RWPE2 (cell line): Measurements from ENCODE around the gene LDB3.
A peak's percentile ranks its signal among the peaks of the same experiment; 100 is the strongest.

ENCODE experiments used
- ATAC-seq: fragments of 200-7000 bp; cut with Tn5 transposase; 3 replicates; pipeline ENCODE4 v1.9.1; 2021; ENCODE audit warnings: low read depth
- DNase-seq: peaks from one replicate; pipeline ENCODE4 v3.0.0-alpha.2; 2020; ENCODE audit warnings: low spot score
- H3K27ac ChIP-seq: fragments of 450-650 bp; 2 replicates; pipeline ENCODE4 v1.5.1; 2017; ENCODE audit warnings: mild to moderate bottlenecking; ENCODE audit not compliant: poor library complexity, severe bottlenecking
- H3K27me3 ChIP-seq: fragments of 250-450 bp; sonication (Bioruptor Pico); 2 replicates; pipeline ENCODE4 v1.5.1; 2021; ENCODE audit warnings: mild to moderate bottlenecking, moderate library complexity; ENCODE audit not compliant: insufficient read depth, poor library complexity, severe bottlenecking
- H3K36me3 ChIP-seq: fragments of 250-450 bp; sonication (Bioruptor Pico); 2 replicates; pipeline ENCODE4 v1.5.1; 2020; ENCODE audit warnings: low read depth, mild to moderate bottlenecking, moderate library complexity
- H3K4me1 ChIP-seq: fragments of 250-450 bp; sonication (Bioruptor Pico); 2 replicates; pipeline ENCODE4 v1.5.1; 2021; ENCODE audit warnings: mild to moderate bottlenecking, moderate library complexity; ENCODE audit not compliant: insufficient read depth, poor library complexity, severe bottlenecking
- H3K4me3 ChIP-seq: fragments of 250-450 bp; sonication (Bioruptor Pico); 2 replicates; pipeline ENCODE4 v1.5.1; 2021; ENCODE audit warnings: mild to moderate bottlenecking, moderate library complexity; ENCODE audit not compliant: severe bottlenecking
- H3K9me3 ChIP-seq: fragments of 250-450 bp; sonication (Bioruptor Pico); 2 replicates; pipeline ENCODE4 v1.5.1; 2021; ENCODE audit warnings: mild to moderate bottlenecking, moderate library complexity; ENCODE audit not compliant: severe bottlenecking
- TF ChIP-seq, protein P1 (sequence below): fragments of 450-650 bp; IDR thresholded peaks from one replicate; pipeline ENCODE4 v1.5.1; 2017; ENCODE audit warnings: mild to moderate bottlenecking, moderate library complexity; ENCODE audit not compliant: poor library complexity, severe bottlenecking

The LDB3 gene

DNA sequence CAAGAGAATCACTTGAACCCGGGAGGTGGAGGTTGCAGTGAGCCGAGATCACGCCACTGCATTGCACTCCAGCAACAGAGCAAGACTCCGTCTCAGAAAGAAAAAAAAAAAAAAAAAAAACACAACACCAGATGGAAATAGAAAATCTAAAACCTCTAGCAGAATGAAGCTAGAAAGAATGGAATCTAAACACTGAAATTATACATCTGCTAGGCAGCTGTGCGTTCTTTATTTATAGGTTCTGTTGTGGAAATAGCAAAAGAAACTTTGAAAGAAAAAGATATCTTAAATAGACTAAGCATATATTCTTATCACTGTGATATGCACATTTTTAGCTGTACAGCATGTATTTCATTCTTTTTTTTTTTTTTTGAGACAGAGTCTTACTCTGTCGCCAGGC lies 105.2 kb downstream of the LDB3 start:
- no peak for DNase-seq
- no peaks in the 10 kb centered on the region for H3K9me3 ChIP-seq
- no peaks in the 10 kb centered on the region for H3K27me3 ChIP-seq
- no peaks in the 10 kb centered on the region for H3K36me3 ChIP-seq
- no peak overlapping the region for H3K4me3 ChIP-seq
- TF ChIP-seq, protein P1, sequence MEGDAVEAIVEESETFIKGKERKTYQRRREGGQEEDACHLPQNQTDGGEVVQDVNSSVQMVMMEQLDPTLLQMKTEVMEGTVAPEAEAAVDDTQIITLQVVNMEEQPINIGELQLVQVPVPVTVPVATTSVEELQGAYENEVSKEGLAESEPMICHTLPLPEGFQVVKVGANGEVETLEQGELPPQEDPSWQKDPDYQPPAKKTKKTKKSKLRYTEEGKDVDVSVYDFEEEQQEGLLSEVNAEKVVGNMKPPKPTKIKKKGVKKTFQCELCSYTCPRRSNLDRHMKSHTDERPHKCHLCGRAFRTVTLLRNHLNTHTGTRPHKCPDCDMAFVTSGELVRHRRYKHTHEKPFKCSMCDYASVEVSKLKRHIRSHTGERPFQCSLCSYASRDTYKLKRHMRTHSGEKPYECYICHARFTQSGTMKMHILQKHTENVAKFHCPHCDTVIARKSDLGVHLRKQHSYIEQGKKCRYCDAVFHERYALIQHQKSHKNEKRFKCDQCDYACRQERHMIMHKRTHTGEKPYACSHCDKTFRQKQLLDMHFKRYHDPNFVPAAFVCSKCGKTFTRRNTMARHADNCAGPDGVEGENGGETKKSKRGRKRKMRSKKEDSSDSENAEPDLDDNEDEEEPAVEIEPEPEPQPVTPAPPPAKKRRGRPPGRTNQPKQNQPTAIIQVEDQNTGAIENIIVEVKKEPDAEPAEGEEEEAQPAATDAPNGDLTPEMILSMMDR, result no peak
- no peak overlapping the region for H3K27ac ChIP-seq
- no peak for ATAC-seq
- peaks cover 3% of the 10 kb centered on the region for H3K4me1 ChIP-seq

DNA sequence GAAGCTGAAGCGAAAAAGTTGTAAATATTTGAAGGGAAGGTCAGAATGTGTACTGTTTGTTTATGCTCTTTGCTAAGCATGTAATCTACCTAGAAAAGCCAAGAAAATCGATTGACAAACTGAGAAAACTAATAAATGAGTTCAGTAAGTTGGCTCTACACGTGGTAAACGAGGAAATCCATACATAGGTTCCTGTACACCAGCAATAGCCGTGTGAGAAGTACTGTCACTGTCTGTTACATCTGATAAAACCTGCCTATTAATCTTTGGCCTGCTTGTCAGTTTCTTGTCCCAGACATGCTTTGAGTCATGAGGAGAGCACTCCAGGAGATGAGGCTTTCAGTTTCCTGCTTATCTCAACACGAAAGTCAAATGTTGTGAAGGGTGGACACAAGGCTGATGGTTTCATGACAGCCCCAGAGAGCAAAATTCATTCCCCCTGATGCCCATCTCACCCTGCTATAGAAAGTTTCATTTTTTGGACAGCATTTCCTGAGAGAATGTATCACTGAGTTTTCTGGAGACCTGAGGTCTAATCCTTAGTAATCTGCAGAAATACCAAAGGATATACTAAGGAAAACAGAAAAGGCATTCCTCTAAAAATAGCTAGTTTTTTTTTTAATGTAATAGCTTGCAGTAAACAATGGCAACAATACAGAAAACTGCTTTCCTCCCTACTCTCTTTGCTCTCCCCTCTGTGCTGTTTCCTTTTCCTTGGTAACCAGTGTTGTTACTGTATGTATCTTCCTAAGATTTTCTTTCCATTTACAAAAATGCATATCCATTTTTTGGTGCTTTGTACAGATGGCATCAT lies 107.0 kb downstream of the LDB3 start:
- Histone ChIP-seq H3K36me3 (no peaks in the 10 kb centered on the region), H3K27me3 (no peaks in the 10 kb centered on the region), H3K27ac (no peak overlapping the region), H3K4me1 (peaks cover 3% of the 10 kb centered on the region), H3K4me3 (no peak overlapping the region), H3K9me3 (no peaks in the 10 kb centered on the region)
- DNase-seq, result no peak
- TF ChIP-seq, protein P1, result no peak
- ATAC-seq, result peak; percentile 67

GRCh38 chr10:86775870-86776180 lies 107.5 kb downstream of the LDB3 start:
- H3K4me1 ChIP-seq, result peaks cover 3% of the 10 kb centered on the region
- no peaks in the 10 kb centered on the region for H3K9me3 ChIP-seq
- H3K36me3 ChIP-seq, result no peaks in the 10 kb centered on the region
- ATAC-seq, result no peak
- H3K27ac ChIP-seq, result no peak overlapping the region
- H3K27me3 ChIP-seq, result no peaks in the 10 kb centered on the region
- TF ChIP-seq, protein P1, result no peak
- DNase-seq, result no peak
- H3K4me3 ChIP-seq, result no peak overlapping the region

DNA sequence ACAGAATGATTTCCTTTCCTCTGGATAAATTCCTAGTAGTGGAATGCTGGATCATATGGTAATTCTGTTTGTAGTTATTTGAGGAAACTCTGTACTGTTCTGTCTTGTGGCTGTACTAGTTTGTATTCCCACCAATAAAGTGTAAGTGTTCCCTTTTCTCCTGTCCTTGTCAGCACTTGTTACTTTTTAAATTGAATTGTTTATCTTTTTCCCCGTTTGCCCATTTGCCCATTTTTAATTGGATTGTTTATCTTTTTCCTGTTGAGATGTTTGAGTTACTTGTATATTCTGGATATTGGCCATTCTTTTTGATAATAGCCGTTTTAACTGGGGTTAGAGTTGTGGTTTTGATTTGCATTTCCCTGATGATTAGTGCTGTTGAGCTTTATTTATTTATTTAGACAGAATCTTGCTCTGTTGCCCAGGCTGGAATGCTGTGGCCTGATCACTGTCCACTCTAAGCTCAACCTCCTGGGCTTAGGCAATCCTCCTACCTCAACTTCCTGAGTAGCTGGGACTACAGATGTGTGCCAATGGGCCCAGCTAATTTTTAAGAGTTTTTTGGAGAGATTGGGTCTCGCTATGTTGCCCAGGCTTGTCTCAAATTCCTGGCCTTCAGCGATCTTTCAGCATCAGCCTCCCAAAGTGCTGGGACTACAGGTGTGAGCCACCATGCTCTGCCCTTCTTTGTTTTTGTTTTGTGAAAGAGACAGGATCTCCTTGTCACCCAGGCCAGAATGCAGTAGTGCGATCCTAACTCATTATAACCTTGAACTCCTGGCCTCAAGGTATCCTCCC lies 111.1 kb downstream of the LDB3 start:
- TF ChIP-seq, protein P1, result no peak
- Histone ChIP-seq H3K4me1 (peaks cover 3% of the 10 kb centered on the region), H3K27me3 (no peaks in the 10 kb centered on the region), H3K4me3 (no peak overlapping the region), H3K9me3 (no peaks in the 10 kb centered on the region), H3K36me3 (no peaks in the 10 kb centered on the region), H3K27ac (no peak overlapping the region)
- DNase-seq (no peak), ATAC-seq (no peak)
